ENCODE measurements around the gene ZNF692.

ZNF692 gene

DNA sequence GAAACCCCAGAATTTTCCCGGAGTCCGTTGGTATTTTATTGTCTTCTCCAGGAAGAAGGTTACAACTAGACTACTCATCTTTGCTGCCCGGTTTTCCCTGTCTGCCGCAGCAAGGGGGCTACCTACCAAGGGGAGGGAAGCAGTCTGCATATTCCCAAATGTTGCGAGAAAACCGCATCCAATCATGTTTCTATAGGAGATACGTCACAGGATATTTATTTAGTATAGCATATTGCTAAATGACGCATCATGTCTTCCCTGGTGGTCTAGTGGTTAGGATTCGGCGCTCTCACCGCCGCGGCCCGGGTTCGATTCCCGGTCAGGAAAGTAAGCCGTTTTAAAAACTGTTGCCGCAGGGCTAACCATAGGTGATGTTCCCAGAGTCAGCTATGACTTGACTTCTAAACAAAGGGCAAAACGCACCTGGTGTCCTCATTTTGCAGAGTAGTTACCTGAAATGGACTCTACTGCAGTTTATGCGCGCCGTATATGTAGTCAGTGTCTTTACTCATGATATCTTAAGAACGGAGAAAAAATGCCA, 15.2 kb upstream of the ZNF692 start:
- peak; percentile 72 for DNase-seq

DNA sequence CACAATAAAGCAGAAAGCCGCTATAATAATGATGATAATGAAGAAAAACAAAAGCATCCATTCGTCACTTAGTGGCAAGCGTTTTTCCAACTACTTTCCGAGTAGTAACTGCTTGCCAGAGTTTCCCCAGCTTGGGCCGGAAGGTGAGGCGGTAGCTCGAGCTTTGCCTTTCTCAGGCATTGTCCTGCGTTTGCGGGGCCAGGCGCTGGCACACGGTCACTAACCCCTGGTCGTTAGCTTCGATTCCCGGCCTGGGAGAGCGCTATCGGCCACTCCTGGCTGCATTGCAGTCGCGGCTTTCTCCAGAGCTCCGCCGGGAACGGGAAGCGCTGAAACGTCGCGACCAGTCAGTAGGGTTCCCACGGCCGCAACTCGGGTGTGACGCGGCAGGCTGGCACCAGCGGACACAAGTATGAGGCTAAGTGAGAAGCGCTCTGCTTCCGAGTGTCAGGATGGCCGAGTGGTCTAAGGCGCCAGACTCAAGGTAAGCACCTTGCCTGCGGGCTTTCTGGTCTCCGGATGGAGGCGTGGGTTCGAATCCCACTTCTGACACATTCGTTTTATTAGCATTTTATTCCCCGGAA, 14.6 kb upstream of the ZNF692 start:
- peak; percentile 66 for DNase-seq

DNA sequence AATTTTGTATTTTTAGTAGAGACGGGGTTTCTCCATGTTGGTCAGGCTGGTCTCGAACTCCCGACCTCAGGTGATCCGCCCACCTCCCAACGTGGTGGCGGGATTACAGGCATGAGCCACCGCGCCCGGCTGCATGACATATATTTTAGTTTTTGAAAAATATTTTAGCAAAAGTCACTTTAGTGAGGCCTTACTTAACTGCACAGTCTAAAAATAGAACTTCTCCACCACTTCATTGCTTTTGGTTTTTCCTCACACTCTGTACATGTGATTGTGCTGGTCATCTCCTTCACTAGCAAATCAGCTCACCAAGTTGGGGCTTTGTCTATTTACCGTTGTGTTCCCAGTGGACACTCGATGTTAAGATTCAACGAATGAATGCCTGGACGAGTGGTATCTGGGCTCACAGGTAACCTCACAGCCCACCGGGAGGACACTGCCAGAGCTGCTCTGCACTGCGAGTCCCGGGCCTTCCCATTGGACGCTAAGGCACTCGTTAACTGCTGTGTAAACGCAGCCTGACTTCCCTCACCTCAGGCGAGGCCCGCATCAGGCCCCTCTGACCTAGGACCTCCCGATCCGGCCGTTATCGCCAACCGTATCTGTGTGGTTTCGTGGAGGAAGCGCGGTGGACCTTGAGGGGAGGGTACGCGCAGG, 14.0 kb upstream of the ZNF692 start:
- no peak for DNase-seq

DNA sequence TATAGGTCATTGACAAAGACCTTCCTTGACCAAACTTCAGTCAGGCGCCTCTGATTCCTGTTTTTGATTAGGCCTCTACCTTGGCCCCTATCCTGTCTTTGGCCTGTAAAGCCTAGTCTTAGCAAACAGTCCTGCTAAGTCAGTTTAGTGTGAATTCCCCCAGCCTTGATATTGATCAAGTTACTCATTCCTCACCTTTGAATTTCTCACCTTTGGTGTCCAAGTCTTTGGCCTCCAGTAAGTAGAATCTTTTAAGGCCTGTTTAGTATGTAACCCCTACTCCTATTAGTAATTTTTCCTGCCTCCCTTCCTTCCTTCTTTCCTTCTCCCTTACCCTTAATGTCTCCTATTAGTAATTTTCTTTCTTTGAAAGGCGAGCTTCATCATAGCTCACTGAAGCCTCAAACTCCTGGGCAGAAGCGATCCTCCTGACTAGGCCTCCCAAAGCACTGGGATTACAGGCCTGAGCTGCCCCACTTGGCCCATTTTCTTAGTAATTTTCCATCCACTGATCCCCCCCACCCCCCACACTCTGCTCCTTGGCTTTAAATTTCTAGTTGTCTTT, 13.0 kb upstream of the ZNF692 start:
- no peak for DNase-seq

DNA sequence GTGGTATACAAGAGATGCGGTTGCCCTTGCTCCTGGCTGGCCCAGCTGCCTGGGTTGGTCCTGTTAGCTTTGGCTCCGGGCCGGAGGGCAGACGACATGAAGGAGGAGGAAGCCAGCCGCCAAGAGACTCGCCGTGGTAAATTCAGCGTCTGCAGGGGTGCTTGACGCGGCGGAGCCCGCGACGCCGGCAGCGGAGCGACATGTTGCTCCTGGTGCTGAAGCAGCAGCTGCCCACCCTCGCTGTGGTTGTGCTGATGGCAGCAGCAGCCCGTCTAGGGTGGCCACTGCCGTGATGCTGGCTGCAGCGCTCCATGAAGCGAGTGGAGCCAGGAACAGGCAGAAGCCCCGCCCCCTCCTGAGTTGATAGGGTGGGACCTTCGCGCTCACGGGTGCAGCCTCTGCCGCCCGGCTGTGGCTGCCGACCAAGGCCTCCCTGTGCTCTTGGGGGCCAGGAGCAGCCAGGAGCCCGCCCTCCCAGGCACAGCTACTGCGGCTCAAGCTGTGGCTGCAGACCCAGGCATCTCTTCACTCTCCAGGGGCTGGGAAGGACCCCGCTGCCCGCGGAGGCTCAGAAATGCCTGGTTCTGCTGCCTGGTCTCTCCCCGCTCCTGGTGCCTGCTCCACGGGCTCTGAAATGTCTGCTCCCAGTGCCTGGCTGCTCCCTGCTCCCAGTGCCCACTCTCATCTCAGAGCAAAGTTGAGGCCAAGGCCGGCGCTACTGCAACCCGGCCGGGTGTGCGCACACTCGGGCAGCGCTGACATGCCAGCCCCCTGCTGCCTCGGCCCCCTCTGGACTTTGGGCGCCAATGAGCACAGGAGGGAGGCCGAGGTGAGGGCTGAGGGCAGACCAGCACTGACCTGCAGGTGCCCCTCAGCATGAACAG, 4.4 kb upstream of the ZNF692 start:
- peak; percentile 57 for DNase-seq

DNA sequence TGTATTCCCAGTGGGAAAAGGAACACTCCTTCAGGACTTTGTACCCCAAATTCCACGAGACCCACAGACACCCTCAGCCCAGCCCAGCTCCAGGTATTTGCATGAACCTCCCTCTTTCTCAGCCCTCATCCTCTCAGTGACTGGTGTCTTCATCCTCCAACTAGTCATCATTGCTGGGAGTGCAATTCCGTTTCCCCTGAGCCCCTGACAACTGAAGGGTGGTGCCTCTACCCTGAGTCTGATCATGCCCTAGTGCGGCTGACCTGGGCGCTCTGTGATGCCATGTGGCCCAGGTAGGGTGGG, 3.8 kb upstream of the ZNF692 start:
- DNase-seq, result no peak

DNA sequence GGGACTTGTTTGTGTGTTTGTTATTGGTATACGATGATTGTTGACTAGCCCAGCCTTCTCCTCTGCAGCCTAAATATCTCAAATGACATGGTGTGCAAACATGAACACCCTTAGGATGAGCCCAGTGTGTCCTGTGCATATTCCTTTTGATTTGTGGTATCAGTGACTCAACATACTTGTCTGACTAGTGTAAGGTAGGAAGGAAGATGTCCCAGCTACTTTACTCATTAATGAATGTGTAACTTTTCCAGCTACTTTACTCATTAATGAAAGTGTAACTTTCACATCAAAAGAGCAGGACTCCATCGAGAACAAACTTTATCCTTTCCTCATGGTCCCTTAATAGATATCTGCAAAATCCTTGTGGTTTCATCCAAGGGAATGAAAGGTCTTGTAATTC, 2.7 kb upstream of the ZNF692 start:
- DNase-seq, result no peak

DNA sequence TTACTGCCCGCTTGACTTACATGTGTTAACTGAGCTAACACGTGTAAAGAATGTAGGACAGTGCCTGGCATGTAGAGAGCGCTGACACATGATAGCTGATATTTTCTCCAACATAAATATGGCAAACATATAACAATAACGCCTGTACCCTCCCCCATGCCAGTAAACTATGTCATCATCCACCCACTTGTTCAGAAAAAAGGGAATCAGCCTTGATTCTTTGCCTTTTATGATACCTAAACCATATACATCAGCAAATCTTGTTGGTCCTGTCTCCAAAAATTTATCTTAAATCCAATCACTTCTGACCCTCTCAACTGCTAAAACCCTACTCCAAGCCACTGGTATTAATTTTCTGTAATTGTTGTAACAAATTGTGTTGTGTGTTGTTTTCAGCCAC, 1.1 kb upstream of the ZNF692 start:
- DNase-seq, result no peak

DNA sequence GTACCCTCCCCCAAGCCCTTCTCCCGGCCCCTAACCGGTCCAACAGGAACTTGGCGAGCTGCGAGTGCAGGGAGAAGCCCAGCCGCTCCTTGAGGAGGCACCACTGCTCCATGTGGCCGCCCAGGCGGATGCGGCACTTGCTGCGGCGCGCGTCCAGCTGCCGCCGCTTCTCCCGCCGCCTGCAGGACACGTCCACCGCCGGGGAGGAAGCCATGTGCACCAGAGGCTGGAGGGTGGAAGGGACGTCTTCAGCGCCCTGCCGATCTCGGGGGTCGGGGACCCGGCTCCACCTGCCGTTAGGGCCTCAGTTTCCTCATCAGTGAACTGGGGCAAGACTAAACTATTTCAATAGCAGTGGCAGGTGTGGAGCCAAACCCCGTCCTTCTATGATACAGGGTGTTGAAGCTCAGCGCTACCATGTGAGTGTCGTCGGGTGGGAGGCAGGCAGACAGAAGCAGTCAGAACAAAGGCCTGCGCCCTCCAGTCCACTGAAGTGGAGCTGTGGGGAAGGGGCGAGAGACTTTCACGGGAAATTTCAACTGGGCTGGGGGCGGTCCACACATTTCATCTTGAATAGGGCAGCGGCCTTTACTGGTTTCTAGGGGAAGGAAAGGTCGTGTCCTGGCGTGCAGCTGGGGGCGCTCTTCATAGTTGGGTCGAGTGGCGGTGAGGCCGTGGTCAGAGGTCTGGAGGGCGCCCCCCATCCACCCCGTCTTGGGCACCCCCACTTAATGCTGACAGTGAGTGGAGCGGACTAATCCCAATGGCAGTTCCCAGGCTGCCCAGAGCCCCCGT, 592 bp downstream of the ZNF692 start:
- no peak for DNase-seq

DNA sequence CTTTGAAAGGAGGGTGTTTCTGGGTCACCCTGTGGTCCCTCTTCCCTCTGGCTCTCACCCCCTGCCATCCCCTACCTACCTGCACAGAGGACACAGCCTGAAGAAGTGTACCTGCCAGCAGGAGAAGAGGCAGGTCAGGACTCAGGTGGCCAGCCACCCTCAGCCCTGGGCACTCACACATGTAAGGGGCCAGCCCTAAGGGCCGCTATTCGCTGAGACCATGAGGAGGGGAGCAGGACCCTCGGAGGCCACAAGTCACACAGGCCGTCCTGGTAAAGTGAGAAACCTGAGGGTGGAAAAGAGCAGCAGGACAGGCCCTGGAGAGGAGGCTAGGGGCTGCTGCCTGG, 1.2 kb downstream of the ZNF692 start:
- DNase-seq, result no peak

DNA sequence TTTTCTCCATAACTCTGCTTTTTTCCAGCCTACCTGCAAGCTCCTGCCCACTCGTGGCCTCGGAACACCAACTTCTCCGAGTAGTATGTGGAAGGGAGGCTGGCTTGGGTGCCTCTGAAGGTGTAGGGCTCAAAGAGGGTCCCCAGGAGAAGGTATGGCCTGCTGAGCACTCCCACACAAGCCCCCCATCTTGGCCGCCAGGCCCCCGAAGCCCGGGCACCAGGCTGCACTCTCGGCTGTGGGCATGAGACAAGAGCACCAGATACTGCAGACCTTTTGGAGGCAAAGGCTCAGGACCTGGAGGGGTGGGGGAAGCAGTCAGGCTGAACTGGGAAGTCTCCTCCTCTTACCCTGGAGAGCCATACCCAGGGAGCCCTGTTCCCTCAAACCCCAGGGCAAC, 1.7 kb downstream of the ZNF692 start:
- no peak for DNase-seq

DNA sequence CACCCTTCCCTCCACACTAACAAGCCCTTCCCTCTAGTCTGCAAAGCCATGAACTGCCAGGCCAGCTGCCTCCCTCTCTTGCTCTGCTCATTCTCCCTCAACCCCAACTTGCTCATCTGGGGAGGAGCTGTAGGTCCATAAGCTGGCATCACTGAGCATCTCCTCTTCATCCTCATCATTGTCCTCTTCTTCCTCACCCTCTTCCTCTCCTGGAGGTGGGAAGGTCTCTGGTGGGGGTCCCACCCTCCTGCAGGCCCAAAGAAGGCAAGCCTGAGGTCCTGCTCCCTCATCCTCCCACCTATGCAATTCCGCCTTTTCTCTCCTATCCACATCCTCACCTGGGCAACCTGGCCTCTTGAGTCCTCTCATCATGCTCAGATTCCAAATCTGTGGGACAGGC, 2.7 kb downstream of the ZNF692 start:
- no peak for DNase-seq

DNA sequence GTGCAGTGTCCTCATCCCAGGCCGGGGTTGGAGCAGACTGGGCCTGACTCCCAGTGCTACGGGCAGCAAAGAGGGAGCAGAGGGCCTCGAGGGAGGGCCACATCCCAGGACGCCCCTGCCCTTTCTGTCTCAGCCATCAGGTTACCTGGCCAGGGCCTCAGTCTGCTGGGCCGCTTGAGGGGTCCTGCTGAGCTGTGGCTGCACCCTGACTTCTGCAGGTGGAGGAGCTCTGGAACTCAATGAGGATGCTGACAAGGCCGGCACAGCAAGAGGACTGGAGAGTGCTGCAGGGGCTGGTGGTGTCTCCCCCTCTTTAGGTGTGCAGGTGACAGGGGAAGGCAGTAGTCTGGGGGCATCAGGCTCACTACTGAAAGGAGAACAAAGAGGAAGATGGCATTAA, 3.3 kb downstream of the ZNF692 start:
- no peak for DNase-seq

DNA sequence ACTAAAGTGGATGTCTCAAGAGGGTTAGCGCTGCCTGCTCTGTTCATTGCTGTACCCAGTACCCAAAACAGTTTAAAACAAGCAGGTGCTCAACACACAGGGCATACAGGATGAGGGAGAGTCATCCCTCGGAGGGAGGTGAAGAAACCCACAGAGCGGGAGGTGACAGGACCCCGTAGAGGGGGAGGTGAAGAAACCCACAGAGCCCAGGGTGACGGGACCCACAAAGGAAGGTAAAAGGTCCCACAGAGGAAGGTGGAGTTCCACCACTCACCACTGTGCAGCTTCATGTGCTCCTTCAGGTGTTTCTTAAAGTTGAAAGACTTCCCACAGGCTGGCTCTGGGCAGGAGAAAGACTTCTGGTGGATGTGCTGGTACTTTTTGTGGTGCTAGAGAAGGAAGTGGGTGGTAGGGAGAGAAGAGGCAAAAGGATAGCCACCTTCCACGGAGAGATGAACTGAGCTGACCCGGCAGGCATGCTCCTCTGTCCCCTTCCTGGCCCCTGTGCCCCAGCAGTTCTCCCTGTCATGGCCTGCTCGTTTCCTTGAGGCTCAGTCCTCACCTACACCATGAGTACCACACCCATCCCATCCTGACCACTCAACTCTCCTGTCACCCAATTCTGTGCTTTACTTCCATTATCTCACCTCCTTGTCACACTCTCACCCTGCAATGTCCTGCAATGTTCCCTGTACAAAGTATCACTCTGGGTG, 5.1 kb downstream of the ZNF692 start:
- DNase-seq, result no peak

DNA sequence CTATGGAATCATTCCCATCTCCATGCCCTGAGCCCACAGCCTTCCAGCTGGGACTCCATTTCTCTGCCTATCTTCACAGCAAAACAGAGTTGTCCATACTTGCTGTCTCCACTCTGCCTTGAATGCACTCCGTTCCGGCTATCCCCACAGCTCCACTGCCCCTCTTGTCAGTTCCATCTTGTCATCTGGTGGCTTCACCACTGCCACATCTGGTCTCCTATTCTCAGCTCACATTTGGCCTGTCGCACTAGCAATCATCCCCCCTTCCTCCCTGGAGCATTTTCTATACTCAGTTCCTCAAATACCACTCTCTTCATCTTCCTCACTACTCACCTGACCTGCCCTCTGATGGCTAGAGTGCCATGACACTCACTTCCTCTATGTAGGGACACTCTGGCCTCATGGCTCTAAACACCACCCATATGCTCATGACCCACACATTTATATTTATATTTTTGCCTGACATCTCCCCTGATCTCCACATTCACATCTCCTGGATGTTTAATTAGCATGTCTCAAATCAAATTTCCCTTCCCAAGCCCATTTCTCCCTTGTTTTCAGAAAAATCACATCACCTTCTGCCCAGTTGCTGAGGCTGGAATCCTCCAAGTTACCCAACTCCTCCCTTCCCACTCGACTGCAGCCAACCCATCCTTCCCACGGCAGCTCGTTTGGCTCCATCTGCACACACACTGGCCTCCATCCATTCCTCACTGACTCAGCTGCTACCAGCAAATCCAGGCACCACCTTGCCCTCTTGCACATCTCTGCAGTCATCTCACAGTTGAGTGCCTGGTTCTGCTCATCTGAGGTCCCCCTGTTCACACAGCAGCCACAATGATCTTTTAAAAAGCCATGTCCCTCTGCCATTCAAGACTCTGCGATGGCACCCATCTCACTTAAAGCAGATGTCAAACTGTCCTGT, 6.1 kb downstream of the ZNF692 start:
- DNase-seq, result no peak

DNA sequence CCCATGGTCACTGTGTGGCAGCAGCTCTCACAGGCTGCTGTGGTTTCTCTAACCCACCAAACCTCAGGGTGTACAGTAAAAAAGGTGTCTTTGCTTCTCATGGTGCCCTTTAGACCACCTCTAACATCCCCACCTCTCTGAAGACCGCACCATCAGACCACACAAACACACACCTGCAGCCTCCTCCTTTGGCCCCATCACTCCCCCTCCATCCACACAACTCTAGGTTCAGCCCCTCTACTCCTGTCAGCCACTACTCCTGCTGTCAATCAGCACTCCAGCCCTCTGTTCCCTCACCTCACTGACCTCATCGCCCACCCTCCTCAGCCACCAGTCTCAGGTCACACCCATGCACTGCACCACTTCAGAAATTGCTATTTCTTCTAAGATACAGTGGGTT, 7.5 kb downstream of the ZNF692 start:
- no peak for DNase-seq

DNA sequence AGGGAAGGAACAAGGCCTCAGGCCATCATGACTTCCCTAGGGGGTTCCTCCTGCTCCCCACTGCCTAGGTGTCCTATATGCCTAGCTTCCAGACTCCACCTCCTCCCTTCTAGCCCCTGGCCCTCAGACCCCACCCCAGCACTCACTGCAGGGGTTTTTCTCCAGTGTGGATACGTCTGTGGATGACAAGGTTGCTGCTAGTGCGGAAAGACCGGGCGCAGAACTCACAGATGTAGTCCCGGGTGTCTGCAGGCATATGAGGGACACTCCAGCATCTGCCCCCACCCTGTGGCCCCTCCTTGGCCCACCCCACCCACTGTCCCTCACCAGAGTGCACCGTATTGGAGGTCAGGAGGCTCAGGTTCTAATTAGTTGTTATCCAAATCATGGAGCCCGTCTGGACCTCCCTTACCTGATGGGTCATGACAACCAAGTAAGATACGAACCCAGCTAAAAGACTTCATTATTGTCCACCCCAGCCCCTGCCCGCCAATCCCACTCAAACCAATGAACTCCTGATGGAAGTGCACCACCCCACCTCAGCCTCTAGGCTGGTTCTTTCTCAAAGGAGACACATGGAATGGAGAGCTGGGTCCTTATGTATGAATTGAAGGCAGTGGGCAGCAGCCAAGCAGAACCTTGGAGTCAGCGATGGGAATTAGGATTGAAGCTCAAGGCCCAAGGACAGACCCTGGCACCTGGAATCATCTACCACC, 8.2 kb downstream of the ZNF692 start:
- DNase-seq, result no peak

DNA sequence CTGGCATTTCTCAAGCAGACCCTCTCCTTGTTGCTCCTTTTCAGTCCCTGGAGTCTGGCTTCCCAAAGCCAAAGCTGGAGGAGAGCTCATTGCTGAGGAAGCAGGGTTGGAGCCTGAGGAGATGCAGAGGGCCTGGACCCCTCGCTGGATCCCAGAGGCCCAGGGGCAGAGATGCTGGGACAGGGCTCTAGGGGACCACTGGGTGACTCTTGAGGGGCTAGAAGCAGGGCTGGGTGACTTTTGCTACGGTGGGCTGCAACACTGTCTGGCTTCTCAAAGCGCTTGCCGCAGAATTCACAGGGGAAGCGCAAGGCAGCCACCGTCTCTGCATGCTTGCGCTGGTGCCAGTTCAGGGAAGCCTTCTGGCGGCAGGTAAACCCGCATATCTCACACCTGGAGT, 8.8 kb downstream of the ZNF692 start:
- no peak for DNase-seq

DNA sequence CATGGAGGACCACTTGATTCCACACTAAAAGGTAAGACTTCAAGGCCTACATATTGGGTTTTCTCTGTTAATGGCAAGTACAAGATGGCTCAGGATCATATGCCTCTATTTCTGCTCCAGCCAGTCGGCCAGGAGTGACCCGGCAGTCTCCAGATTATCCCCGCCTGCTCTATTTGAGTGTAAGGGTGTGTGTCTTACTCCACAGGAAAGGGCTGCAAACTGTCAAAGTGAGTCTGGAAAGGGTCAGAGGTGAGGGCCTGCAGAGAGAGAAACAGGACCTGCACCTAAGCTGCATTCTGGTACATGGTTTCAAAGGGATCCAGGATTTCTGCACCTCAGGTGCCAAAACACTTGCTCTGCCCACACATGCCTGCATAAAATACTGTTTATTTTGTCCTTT, 9.2 kb downstream of the ZNF692 start:
- no peak for DNase-seq

DNA sequence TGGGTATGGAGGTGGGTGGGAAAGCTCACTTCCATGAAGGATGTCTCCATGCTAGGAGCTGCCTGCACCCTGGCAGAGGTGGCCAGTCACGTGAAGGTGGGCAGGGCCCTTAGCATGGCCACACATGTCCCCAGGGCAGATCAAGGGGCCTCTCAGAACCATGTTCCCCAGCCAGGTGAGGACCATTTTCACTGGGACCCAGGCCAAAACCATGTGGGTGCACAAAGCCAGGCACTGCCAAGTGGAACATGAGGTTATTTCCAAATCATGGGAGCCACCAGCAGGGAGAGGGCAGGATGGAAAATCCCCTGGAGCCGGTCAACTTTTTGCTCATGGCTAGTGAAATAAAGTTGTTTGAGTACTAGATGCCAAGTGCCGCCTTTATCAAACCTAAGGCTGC, 9.7 kb downstream of the ZNF692 start:
- no peak for DNase-seq

DNA sequence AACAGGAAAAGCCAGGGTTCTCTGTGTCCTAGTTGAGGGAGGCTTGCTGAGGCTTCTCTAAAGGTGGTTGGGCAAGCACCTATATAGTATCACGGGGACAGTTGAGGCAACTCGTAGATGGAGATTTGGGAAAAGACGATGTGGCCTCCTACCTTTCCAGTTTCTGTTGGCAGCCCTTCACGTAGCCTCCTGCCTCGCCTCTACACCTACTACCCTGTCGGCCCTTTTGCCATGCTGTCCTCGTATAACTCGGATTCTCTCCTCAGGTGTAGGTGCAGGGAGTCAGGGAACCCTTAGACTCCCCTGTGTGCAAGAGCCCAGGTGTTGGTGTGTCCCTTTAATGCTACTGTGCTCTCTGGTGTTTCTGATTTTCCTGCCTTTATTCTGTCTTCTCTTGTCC, 10.3 kb downstream of the ZNF692 start:
- DNase-seq, result no peak
